HepG2 (cell line): ENCODE measurements around the gene GJD4.

ENCODE experiments used
- EZH2 ChIP-seq: conservative IDR thresholded peaks from 2 replicates; pipeline ENCODE4 v1.6.1; 2012; ENCODE audit warnings: mild to moderate bottlenecking, low read depth, low read length, moderate library complexity
- ZBTB7A ChIP-seq: sonication (generic); formaldehyde crosslinking; IDR thresholded peaks from 2 replicates; pipeline ENCODE4 v1.8.0; 2022; ENCODE audit warnings: mild to moderate bottlenecking, missing genetic modification reagents
- TF ChIP-seq, protein P1 (sequence below): sonication (generic); formaldehyde crosslinking; IDR thresholded peaks from 2 replicates; pipeline ENCODE4 v1.4.0; 2020; ENCODE audit warnings: mild to moderate bottlenecking, missing genetic modification reagents

DNA sequence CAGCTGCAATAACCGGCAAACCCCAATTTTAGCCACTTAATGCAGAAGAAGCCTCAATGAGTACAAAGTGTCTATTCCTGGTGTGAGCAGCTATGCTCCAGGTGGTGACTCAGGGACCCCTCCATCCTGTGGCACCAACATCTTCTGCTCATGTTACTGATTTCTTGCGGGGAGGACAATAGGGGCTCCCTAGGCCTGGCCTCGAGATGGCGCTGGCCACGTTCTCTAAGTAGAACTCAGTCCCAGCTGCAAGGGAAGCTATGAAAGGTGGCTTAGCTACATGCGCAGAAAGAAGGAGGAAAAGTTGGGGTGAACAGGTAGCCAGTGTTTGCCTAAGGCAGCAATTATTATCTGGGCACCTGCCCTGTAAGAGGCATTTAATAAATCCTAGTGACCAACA, 6.6 kb downstream of the GJD4 start:
- TF ChIP-seq, protein P1, sequence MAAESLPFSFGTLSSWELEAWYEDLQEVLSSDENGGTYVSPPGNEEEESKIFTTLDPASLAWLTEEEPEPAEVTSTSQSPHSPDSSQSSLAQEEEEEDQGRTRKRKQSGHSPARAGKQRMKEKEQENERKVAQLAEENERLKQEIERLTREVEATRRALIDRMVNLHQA (CRISPR knock-in tag) = no peak
- TF ChIP-seq ZBTB7A (CRISPR knock-in tag) = no peak
- TF ChIP-seq EZH2 = no peak
